Stimulated activated CD8-positive, alpha-beta memory T cell treated with anti-CD3 and anti-CD28 coated beads, Interleukin-12 subunit alpha, Interleukin-12 subunit beta, amount 100 ng/mL, for 24 hours (primary cell): ENCODE results near the gene RARS1.

Source experiments
- DNase-seq: peaks from one replicate; pipeline ENCODE4 v3.0.0-alpha.2; 2020; ENCODE audit errors: extremely low read depth

RARS1 gene

DNA sequence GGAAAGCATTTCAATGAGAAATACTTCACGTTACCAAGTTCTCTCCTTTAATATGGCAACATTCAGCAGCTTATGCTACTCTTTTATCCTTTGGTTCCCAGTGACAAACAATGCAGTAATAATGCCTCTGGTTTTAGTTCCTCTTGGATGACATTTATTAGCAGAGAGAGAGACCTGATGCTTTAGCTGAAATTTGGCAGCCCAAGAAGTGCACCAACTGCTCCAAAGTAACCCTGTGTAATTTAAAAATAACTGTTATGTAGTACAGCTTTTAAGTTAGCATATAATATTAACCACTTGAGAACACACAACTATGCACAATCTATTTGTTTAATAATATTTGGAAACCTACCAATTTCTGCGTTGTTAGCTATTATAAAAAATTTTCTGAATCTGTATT, 71.1 kb downstream of the RARS1 start:
- no peak for DNase-seq

- no peak for DNase-seq
These were observed 76.0 kb downstream of the RARS1 start for GRCh38 chr5:168562279-168562678.

GRCh38 chr5:168563959-168564358, 77.7 kb downstream of the RARS1 start:
- no peak for DNase-seq

- DNase-seq: no peak
These were observed 82.5 kb downstream of the RARS1 start for GRCh38 chr5:168568738-168569137.
